Ishikawa (cell line): ENCODE measurements around the gene GIGYF1.

ENCODE experiments used
- CEBPB ChIP-seq: IDR thresholded peaks from 2 replicates; pipeline ENCODE4 v1.6.1; 2012
- CREB1 ChIP-seq: IDR thresholded peaks from 2 replicates; pipeline ENCODE4 v1.6.1; 2012; ENCODE audit warnings: low read depth
- EGR1 ChIP-seq: IDR thresholded peaks from 2 replicates; pipeline ENCODE4 v1.6.1; 2012
- EP300 ChIP-seq: IDR thresholded peaks from 2 replicates; pipeline ENCODE4 v1.6.1; 2012; ENCODE audit warnings: borderline replicate concordance
- FOXM1 ChIP-seq: IDR thresholded peaks from 2 replicates; pipeline ENCODE4 v1.6.1; 2012; ENCODE audit warnings: low read depth, borderline replicate concordance
- NFIC ChIP-seq: IDR thresholded peaks from 2 replicates; pipeline ENCODE4 v1.6.1; 2012
- RAD21 ChIP-seq: IDR thresholded peaks from 2 replicates; pipeline ENCODE4 v1.6.1; 2012; ENCODE audit warnings: low read depth
- TAF1 ChIP-seq: IDR thresholded peaks from 2 replicates; pipeline ENCODE4 v1.6.1; 2012; ENCODE audit warnings: low read depth, mild to moderate bottlenecking
- TCF12 ChIP-seq: IDR thresholded peaks from 2 replicates; pipeline ENCODE4 v1.6.1; 2012; ENCODE audit warnings: low read depth
- TEAD4 ChIP-seq: IDR thresholded peaks from 2 replicates; pipeline ENCODE4 v1.6.1; 2012
- YY1 ChIP-seq: IDR thresholded peaks from 2 replicates; pipeline ENCODE4 v1.6.1; 2012; ENCODE audit warnings: low read depth
- ZBTB7A ChIP-seq: IDR thresholded peaks from 2 replicates; pipeline ENCODE4 v1.6.1; 2012; ENCODE audit warnings: low read depth
- TF ChIP-seq, protein P1 (sequence below): IDR thresholded peaks from 2 replicates; pipeline ENCODE4 v1.6.1; 2012
- TF ChIP-seq, protein P2 (sequence below): IDR thresholded peaks from 2 replicates; pipeline ENCODE4 v1.6.1; 2012; ENCODE audit warnings: low read depth, mild to moderate bottlenecking
- TF ChIP-seq, protein P3 (sequence below): IDR thresholded peaks from 2 replicates; pipeline ENCODE4 v1.6.1; 2012

The GIGYF1 gene

DNA sequence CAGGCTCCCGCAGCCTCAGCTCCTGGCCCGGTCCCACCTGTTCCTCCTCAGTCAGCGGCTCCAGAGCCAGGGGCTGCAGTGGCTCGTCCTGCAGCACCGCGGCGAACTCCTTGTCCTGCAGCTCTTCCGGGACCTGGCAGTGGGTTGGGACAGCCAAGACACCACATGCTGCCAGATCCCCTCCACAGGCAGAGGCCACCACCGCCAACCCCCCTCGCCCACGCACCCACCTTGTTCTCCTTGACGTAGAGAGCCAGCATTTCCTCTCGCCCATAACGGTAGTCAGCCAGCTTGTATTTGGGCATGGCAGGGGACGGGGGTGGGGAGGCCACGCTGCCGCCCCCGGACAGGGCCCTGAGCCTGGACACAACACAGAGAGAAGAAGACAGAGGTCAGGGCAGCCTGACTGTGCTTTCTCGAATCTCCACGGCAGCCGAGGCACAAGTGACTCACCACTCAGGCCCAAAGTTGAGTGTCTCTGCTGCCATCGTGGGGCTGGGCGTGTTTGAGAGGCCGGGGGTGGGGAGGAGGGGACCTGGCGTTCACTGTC lies 6.2 kb downstream of the GIGYF1 start:
- TF ChIP-seq, protein P1, sequence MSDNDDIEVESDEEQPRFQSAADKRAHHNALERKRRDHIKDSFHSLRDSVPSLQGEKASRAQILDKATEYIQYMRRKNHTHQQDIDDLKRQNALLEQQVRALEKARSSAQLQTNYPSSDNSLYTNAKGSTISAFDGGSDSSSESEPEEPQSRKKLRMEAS, result no peak
- no peak for TF ChIP-seq NFIC
- TF ChIP-seq FOXM1, result no peak

DNA sequence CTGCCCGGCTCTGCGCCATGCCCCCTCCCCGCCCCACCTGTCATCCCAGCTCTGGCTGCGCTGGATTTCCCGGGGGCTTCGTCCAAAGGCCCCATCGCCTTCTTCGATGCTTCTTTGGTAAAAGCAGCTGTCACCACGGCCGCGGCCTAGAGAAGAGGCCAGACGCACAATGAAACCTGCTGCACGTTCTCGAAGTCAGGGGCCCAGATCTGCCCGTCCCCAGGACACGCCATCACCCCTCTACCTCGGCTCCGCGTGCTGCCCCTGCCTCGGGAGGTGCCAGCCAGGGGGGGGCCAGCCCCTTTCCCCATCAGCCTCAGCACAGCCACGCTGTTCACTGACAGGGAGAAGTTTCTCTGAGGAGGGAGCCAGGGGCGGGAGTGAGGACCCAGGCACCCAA lies 6.8 kb downstream of the GIGYF1 start:
- TF ChIP-seq CEBPB (no peak), EGR1 (no peak), CREB1 (no peak)

DNA sequence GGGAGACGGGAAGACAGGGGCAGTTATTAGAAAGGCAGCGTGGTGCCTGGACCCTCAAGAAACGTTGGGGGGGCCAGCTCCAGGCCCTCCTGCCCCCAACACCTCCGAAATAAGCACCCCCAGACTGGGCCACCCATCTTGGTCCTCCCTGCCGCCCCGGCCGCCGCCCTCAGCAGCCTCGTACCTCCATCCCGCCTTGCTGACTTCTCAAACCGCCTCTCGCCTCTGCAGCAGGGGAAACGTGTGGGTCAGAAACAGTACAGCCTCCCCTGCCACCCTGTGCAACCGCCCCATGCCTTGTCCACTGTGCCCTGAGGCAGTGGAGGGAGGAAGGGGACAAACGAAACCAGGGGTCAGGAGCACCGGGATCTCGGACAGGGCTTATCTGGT lies 7.2 kb downstream of the GIGYF1 start:
- TF ChIP-seq ZBTB7A, result no peak
- TF ChIP-seq, protein P2, sequence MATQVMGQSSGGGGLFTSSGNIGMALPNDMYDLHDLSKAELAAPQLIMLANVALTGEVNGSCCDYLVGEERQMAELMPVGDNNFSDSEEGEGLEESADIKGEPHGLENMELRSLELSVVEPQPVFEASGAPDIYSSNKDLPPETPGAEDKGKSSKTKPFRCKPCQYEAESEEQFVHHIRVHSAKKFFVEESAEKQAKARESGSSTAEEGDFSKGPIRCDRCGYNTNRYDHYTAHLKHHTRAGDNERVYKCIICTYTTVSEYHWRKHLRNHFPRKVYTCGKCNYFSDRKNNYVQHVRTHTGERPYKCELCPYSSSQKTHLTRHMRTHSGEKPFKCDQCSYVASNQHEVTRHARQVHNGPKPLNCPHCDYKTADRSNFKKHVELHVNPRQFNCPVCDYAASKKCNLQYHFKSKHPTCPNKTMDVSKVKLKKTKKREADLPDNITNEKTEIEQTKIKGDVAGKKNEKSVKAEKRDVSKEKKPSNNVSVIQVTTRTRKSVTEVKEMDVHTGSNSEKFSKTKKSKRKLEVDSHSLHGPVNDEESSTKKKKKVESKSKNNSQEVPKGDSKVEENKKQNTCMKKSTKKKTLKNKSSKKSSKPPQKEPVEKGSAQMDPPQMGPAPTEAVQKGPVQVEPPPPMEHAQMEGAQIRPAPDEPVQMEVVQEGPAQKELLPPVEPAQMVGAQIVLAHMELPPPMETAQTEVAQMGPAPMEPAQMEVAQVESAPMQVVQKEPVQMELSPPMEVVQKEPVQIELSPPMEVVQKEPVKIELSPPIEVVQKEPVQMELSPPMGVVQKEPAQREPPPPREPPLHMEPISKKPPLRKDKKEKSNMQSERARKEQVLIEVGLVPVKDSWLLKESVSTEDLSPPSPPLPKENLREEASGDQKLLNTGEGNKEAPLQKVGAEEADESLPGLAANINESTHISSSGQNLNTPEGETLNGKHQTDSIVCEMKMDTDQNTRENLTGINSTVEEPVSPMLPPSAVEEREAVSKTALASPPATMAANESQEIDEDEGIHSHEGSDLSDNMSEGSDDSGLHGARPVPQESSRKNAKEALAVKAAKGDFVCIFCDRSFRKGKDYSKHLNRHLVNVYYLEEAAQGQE, result no peak
- no peak for TF ChIP-seq EGR1
- no peak for TF ChIP-seq EP300
- TF ChIP-seq NFIC, result no peak
- TF ChIP-seq FOXM1, result no peak
- TF ChIP-seq, protein P1, result no peak
- TF ChIP-seq YY1, result no peak
- TF ChIP-seq, protein P3, sequence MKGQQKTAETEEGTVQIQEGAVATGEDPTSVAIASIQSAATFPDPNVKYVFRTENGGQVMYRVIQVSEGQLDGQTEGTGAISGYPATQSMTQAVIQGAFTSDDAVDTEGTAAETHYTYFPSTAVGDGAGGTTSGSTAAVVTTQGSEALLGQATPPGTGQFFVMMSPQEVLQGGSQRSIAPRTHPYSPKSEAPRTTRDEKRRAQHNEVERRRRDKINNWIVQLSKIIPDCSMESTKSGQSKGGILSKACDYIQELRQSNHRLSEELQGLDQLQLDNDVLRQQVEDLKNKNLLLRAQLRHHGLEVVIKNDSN, result no peak
- TF ChIP-seq CEBPB, result no peak

DNA sequence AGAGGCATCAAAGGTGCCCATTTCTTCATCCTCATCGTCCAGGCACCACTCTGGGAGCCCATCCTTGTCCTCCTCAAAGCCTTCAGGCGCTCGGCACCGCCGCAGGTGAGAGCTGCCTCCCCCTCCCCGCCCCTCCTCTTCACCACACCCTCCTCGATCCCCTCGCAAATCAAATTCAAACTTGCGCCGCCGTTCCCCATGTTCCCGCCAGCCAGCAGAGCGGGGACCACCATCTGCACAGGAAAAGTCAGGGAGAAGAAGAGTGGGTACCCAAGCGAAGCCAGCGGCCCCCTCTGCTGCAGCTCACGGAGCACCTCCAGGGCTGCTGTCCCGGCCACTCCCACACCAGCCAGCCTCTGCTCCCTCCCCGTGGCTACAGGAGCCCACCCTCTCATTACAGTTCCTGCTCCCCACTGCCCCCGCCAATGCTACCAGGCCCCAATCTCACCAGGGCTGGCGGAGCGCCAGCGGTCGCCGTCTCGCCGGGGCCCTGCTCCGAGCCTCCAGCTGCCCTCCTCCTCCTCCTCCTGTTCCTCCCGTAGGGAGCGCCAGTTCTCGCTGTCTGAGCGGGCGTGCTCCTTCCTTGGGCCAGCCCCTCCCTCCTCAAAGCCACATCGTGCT lies 7.7 kb downstream of the GIGYF1 start:
- no peak for TF ChIP-seq EGR1
- no peak for TF ChIP-seq FOXM1
- TF ChIP-seq CREB1, result no peak
- TF ChIP-seq, protein P1, result no peak
- TF ChIP-seq EP300, result no peak
- no peak for TF ChIP-seq YY1
- TF ChIP-seq, protein P2, result no peak
- no peak for TF ChIP-seq TCF12
- no peak for TF ChIP-seq TEAD4
- no peak for TF ChIP-seq RAD21
- no peak for TF ChIP-seq TAF1
- TF ChIP-seq, protein P3, result no peak
- TF ChIP-seq ZBTB7A, result no peak
- no peak for TF ChIP-seq CEBPB
- no peak for TF ChIP-seq NFIC

DNA sequence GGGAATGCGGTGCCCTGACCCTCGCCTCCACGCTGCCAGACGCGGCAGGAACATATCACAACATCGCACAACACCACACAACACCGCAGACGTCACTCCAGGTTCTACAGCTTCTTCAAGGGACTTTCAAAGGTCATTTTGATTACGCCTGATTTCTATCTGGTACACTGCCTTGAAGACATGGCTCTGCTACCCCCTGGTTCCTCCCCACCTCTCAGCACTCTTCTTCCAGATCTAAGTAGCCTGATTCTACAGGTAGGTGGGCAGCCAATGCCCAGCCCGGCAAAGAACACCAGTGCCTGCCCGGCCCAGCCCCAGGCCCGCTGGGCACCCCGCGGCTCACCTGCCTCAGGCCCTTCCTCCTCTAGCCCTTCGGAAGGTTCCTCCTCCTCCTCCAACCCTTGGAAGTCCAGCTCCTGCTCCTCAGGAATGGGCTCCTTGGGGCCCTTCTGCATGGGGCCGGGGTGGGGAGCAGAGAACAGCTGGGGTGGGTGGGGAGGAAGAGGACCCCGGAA lies 8.4 kb downstream of the GIGYF1 start:
- TF ChIP-seq ZBTB7A (no peak), FOXM1 (no peak), CREB1 (no peak), CEBPB (no peak), YY1 (no peak), EGR1 (no peak), TCF12 (no peak), EP300 (no peak)
- TF ChIP-seq, protein P2, result no peak
- TF ChIP-seq, protein P1, result no peak
